H54 (cell line): ENCODE measurements around the gene ELMO1.
A peak's percentile ranks its signal among the peaks of the same experiment; 100 is the strongest.
"Not testable (repeated sequence)": the region's sequence is repeated elsewhere in the genome, so short reads cannot be mapped to it uniquely, and the experiment has no call there.

Experiments
- DNase-seq: peaks from one replicate; pipeline ENCODE4 v3.0.0; 2011; ENCODE audit warnings: low spot score, mixed read lengths; ENCODE audit not compliant: insufficient read length
- FAIRE-seq: peaks from 3 replicates; lab custom pipeline; 2011; peaks lifted over from hg19 to GRCh38; lab: Jason Lieb, UNC
- POLR2A ChIP-seq: IDR thresholded peaks from 2 replicates; pipeline ENCODE4 v1.6.1; 2011; ENCODE audit warnings: low read depth, mild to moderate bottlenecking, low read length

ELMO1 gene

GRCh38 chr7:36986511-36986933, 462.1 kb downstream of the ELMO1 start:
- no peak for FAIRE-seq
- DNase-seq = peak; percentile 56
- no peak for TF ChIP-seq POLR2A

- DNase-seq (no peak), FAIRE-seq (no peak)
- TF ChIP-seq POLR2A = no peak
These were observed 462.7 kb downstream of the ELMO1 start for GRCh38 chr7:36985866-36986400.

DNA sequence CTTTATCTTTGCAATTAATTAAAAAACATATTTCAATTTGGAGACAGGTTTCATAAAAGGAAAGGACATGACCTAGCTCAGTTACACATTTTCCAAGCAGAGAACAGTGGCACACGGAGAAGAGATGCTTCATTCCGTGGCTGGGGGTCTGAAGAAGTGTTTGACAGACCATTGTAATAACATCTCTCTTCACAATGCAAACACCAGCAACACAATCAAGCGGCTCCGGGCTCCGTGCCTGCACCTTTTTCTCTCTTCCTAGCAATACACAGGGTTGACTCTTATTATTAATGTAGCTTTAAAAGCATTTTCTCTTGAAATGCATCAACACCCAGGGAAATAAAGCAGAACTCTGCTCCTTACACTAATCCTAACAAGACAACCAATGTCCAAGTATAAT, 463.3 kb downstream of the ELMO1 start:
- TF ChIP-seq POLR2A = no peak
- FAIRE-seq (no peak), DNase-seq (no peak)

DNA sequence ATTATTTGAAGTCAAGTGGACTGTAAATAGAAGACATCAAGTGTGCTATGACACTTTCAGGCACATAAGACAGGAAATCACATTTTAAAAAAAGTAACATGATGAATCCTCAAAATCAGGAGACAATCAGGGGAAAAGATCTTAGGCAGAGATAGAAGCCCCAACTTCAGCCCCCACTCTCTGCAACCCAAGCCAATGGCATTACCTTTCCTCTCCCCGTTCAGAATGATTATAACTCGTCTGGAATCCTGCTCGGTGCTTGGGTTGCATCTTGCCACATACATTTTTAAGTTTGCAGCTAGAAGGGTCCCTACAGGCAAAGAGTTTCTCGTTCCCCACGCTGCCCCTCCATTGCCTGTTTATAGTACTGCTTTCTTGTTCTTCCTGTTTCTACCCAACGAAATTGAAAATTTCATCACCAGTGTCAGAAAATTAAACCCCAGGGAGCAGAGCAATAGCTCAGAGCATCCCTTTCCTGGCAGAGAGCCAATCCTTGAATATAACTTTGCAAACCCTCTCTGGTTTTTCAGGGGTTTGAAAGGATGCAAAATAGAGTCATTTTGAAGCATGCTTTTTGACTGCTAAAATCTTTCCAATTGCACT, 463.9 kb downstream of the ELMO1 start:
- DNase-seq (no peak), FAIRE-seq (no peak)
- no peak for TF ChIP-seq POLR2A

- no peak for TF ChIP-seq POLR2A
- DNase-seq (no peak), FAIRE-seq (no peak)
These were observed 464.6 kb downstream of the ELMO1 start for GRCh38 chr7:36984041-36984521.

GRCh38 chr7:36982766-36983165, 465.9 kb downstream of the ELMO1 start:
- FAIRE-seq = no peak
- DNase-seq = no peak
- TF ChIP-seq POLR2A = no peak

- DNase-seq (no peak), FAIRE-seq (no peak)
- TF ChIP-seq POLR2A = no peak
These were observed 468.8 kb downstream of the ELMO1 start for GRCh38 chr7:36979810-36980248.

DNA sequence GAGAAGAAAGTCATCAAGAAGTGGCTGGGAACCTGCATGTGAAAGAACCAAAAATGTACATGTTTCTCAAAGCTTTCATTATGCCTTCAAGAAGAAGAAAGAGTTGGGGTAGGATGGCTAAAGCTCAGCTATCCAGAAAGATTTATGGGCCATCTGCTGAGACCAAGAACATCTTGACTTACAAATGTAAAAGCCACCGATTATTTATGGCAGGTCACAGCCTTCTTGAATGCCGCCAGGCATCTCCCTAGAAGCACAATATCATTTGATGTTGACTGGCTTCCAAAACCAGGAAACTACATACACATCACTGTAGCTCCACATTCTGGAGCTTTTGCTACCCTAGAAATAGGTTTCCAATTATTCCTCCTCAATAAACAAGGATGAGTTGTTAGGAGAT, 470.2 kb downstream of the ELMO1 start:
- no peak for FAIRE-seq
- TF ChIP-seq POLR2A = no peak
- DNase-seq = no peak

DNA sequence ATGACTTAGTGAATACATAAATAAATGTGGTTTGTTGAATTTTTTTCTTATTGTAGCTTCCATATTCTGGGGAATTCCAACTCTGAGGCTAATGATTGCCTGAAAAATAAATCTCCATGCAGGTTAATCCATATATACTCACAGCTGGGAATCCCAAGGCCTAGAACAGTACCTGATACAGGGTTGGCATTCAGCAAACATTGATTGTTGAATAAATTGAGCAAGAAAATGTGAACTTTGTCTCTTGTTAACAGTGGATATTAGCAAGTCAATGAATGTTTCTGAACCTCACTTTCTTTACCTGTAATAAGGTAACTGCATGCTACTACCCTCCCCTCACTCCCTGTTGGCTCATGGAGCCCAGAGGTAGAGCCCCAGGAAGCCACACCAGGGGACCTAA, 470.8 kb downstream of the ELMO1 start:
- FAIRE-seq (no peak), DNase-seq (no peak)
- no peak for TF ChIP-seq POLR2A

DNA sequence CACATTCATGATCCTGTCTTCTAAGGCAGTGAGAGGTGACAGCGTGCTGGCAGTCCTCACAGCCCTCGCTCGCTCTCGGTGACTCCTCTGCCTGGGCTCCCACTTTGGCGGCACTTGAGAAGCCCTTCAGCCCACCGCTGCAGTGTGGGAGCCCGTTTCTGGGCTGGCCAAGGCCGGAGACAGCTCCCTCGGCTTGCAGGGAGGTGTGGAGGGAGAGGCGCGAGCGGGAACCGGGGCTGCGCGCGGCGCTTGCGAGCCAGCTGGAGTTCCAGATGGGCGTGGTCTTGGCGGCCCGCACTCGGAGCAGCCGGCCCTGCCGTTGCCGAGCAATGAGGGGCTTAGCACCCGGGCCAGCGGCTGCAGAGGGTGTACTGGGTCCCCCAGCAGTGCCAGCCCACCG, 475.1 kb downstream of the ELMO1 start:
- FAIRE-seq, DNase-seq: not testable (repeated sequence)

- no peak for FAIRE-seq
- no peak for DNase-seq
- no peak for TF ChIP-seq POLR2A
These were observed 476.5 kb downstream of the ELMO1 start for GRCh38 chr7:36972140-36972518.

DNA sequence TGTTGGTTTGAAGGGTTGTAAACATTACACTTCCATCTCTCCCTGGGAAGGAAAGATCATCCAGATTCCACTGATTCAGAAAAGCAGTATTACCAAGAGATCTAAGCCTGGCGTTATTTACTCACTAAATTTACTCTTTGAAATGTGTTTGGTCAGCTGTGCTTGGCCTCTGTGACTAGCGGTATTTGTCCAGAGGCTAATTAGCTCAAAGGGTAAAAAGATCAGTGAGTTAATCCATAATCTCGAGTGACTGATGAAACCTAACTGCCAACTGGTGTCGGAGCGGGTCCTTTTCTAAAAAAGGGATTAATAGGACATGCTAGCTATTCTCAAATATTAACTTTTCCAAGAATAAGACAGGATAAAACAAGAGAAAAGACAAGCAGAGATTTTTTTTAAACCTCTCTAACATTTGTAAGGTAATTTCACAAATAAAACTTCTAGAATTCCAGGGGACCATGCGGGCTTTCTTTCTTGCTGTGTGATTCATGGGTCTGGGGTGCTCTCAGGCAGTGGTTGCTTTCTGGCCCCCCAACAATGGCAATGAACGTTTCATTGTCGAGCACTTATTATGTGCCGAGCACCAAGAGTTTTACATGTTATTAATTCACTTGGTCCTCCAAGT, 477.0 kb downstream of the ELMO1 start:
- DNase-seq = no peak
- FAIRE-seq = no peak
- TF ChIP-seq POLR2A = no peak

DNA sequence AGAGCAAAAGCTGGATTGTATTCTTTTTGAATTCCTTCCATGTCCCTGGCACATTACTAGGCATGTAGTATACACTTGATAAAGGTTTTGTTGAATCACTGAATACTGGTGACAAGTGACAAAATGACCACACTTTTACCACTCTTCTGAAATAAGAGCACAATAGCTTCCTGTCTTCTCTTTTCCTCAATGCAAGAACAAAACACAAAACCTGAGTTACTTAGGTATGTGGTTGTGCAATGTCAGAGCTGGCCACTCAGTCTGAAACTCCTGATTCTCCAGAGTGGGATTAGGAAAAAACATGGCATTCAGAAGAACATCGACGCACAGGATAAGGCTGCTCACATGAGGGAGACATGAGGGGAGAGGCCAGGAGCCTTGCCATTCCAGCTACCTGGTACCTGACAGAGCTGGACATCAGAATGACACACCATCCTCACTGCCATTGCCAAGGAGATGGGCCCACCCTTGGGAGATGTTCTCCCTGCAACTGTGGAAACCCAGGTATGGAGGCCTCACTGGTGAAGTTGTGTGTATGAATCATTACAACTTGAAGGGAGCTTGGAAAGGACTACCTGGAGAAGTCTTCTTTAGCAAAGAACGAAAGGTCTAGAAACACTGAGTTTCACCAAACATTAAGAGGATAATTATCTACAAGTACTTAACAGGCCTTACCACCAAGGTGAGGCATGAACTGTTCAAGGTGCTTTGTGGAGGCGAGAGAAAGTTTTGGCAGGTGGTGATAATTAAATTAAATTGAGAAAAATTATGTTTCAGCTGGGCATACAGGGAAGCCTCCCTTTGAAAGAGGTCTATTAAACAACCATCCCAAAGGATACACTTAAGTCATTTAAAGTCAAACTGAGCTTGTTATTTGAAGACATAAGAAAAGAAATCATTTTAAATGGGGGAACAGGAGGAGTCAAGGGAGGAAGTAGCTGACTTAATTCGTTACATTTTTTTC, 477.8 kb downstream of the ELMO1 start:
- TF ChIP-seq POLR2A = no peak
- FAIRE-seq = no peak
- no peak for DNase-seq

DNA sequence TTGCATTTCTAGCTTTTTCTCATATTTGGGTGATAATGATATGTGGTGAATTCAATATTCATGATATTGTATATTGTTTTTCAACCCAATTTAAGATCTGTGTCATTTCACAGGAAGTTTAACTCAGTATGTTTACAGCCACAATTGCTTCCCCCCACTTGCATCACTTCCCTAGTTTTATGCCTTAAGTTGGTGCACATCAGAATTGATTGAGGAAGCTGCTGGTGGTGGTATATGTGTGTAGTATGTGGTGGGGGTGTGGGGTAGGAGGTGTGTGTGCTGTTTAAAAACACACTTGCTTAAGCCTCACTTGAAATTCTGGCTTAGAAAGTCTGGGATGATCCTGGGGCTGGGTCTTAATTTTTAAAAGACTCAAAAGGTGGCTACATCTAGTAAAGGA, 479.3 kb downstream of the ELMO1 start:
- no peak for TF ChIP-seq POLR2A
- FAIRE-seq (no peak), DNase-seq (no peak)
